Smooth muscle cell (in vitro differentiated cells): ENCODE results near the gene KIRREL3. TPM values are rescaled to one million over a fixed set of nuclear protein-coding genes. Genes with fewer than 3 reads are reported as not detected.
"Not testable (repeated sequence)": the region's sequence is repeated elsewhere in the genome, so short reads cannot be mapped to it uniquely, and the experiment has no call there.

ENCODE experiments used
- DNase-seq: peaks from one replicate; lab custom pipeline; 2025; ENCODE audit not compliant: unreplicated experiment; lab: John Stamatoyannopoulos, UW
- H2AFZ ChIP-seq: fragments of 200-600 bp; sonication (generic); 2 replicates; pipeline ENCODE4 v1.6.0; 2016; ENCODE audit warnings: antibody characterized with exemption, low read depth, mild to moderate bottlenecking
- H3F3A ChIP-seq: fragments of 200-600 bp; sonication (generic); 2 replicates; pipeline ENCODE4 v1.6.0; 2017; ENCODE audit warnings: antibody characterized with exemption, low read depth
- H3K27ac ChIP-seq: fragments of 200-600 bp; sonication (generic); 2 replicates; pipeline ENCODE4 v1.5.1; 2016; ENCODE audit warnings: low read depth, mild to moderate bottlenecking
- H3K27me3 ChIP-seq: fragments of 200-600 bp; sonication (generic); 2 replicates; pipeline ENCODE4 v1.6.1; 2016; ENCODE audit warnings: low read depth, mild to moderate bottlenecking
- H3K36me3 ChIP-seq: fragments of 200-600 bp; sonication (generic); 2 replicates; pipeline ENCODE4 v1.5.1; 2016; ENCODE audit warnings: low read depth
- H3K4me1 ChIP-seq: fragments of 200-600 bp; sonication (generic); 2 replicates; pipeline ENCODE4 v1.5.1; 2016; ENCODE audit warnings: low read depth
- H3K4me2 ChIP-seq: fragments of 200-600 bp; sonication (generic); 2 replicates; pipeline ENCODE4 v1.6.0; 2016; ENCODE audit warnings: mild to moderate bottlenecking
- H3K4me3 ChIP-seq: fragments of 200-600 bp; sonication (generic); 2 replicates; pipeline ENCODE4 v1.5.1; 2016; ENCODE audit warnings: mild to moderate bottlenecking
- H3K79me2 ChIP-seq: fragments of 200-600 bp; sonication (generic); 2 replicates; pipeline ENCODE4 v1.6.0; 2016; ENCODE audit warnings: low read depth, mild to moderate bottlenecking
- H3K9ac ChIP-seq: fragments of 200-600 bp; sonication (generic); 2 replicates; pipeline ENCODE4 v1.6.0; 2016; ENCODE audit warnings: low read depth
- H3K9me3 ChIP-seq: fragments of 200-600 bp; sonication (generic); replicated peaks from 2 replicates; pipeline ENCODE4 v1.5.1; 2016; ENCODE audit warnings: low read depth
- H4K20me1 ChIP-seq: fragments of 200-600 bp; sonication (generic); 2 replicates; pipeline ENCODE4 v1.6.0; 2016; ENCODE audit warnings: low read depth
- CTCF ChIP-seq: fragments of 200-600 bp; sonication (generic); IDR thresholded peaks from 2 replicates; pipeline ENCODE4 v1.5.1; 2017; ENCODE audit warnings: borderline replicate concordance, mild to moderate bottlenecking, antibody characterized with exemption; ENCODE audit not compliant: insufficient read depth, poor library complexity, severe bottlenecking
- WGBS: methylation state at CpG from one replicate; pipeline ENCODE4 v1.1.7; 2016; ENCODE audit warnings: low lambda C conversion rate; 5-methylcytosine and 5-hydroxymethylcytosine counted together
- polyA plus RNA-seq: library from polyadenylated mRNA; unstranded; fragments of >200 nt; fragmentation: Nextera tagmentation; extraction: Ambion mirVana; gene quantifications from 2 replicates; pipeline ENCODE4 v1.2.1, GENCODE V29; 2016
- total RNA-seq: library from RNA; depleted of rRNA; stranded (reverse); fragments of >200 nt; gene quantifications from 2 replicates; pipeline ENCODE4 v1.2.3, GENCODE V29; 2014

Gene KIRREL3
- total and polyA plus RNA-seq, 2 experiments from 2014 or later = 1.2 TPM; not detected in 1

DNA sequence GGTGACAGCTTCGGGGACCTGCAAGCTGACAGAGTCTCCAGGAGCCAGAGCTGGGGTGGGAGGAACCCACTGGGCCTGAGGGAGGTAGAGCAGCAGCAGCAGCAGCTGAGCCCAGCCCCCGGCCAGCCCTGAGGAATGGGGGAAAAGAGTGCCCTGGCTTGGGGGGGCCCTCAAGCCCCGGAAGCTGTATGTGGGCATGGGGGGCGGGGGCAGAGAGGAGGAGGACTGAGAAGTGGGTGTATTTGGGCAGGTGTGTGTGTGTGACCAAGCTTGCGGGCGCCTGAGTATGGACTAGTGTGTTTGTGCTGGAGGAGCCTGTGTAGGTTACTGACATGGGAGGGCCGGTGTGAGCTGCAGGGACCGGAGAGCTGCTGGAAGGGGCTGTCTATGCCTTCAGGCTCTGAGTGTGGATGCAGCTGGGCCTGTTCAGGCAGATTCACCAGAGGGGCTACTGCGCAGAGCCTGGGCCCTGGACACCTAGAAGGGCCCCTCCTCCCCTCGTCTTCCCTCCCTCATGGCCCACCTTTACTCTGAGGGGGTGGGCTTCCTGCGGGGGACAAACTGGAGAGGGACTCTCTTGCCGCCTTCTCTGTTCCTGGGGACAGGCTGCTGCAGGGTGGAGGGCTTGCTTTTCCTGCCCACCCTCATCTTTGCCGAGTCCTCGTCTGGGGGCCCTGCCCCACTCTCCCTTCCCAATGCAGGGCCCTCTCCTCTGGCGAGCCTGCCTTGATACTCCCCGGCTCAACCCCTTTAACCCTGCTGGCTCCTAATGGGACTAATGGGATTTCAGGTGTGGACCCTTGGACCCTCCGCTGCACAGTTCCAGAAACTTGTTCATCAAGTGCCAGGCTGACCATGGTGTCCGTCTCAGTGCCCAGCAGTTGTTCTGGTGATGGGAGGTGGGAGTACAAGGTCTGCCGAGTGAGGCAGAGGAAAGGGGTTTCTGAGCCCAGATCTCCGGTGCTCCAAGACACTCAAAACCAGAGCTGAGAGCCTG is 616.9 kb downstream of the KIRREL3 start:
- Histone ChIP-seq H4K20me1 (peaks cover 77% of the 10 kb centered on the region), H3K4me2 (no peak overlapping the region), H3K27me3 (no peaks in the 10 kb centered on the region), H3F3A (no peaks in the 10 kb centered on the region), H3K9ac (no peak overlapping the region), H3K4me1 (peaks cover 7% of the 10 kb centered on the region), H3K4me3 (no peak overlapping the region), H3K27ac (no peak overlapping the region), H3K36me3 (no peaks in the 10 kb centered on the region), H3K79me2 (peaks cover 59% of the 10 kb centered on the region), H2AFZ (no peak overlapping the region), H3K9me3 (no peaks in the 10 kb centered on the region)
- no peak for TF ChIP-seq CTCF
- WGBS = 86% methylated on average over 20 of the region's 20 CpGs
- DNase-seq = no peak

GRCh38 chr11:126382641-126383040 is 617.9 kb downstream of the KIRREL3 start:
- H3K4me1 ChIP-seq, H3F3A ChIP-seq, H3K9me3 ChIP-seq, H2AFZ ChIP-seq, H3K4me3 ChIP-seq, H3K27ac ChIP-seq, H3K4me2 ChIP-seq, H3K36me3 ChIP-seq, H3K27me3 ChIP-seq, H3K9ac ChIP-seq, DNase-seq: not testable (repeated sequence)
- WGBS = 81% methylated on average over 4 of the region's 4 CpGs
- Histone ChIP-seq H3K79me2 (peaks cover 61% of the 10 kb centered on the region), H4K20me1 (peaks cover 77% of the 10 kb centered on the region)

DNA sequence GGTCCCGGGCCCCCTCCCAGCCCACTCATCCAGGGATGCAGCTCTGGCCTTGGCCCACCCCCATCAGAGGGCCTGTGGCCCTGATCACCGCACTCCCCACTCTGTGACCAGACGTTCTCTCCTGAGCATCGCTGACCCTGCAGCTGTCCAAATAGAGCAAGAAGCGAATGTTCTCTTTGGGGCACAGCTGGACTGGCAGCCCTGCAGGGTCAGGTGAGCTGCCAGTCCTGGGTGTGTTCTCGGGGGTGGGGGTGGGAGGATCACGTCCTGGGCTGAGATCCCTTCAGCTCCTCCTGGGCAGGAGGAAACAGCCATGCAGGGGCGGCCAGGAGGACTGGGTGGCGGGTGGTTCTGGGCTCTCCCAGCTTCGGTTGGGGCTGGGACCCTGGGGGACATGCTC is 618.6 kb downstream of the KIRREL3 start:
- Histone ChIP-seq H4K20me1 (peaks cover 77% of the 10 kb centered on the region), H3K79me2 (peaks cover 62% of the 10 kb centered on the region)
- not testable (repeated sequence) for H3K4me1 ChIP-seq, H3K9me3 ChIP-seq, H2AFZ ChIP-seq, H3K27ac ChIP-seq, H3F3A ChIP-seq, H3K4me3 ChIP-seq, H3K36me3 ChIP-seq, H3K27me3 ChIP-seq, H3K4me2 ChIP-seq, DNase-seq, H3K9ac ChIP-seq
- WGBS = 100% methylated on average over 1 of the region's 10 CpGs

- Histone ChIP-seq H4K20me1 (peaks cover 77% of the 10 kb centered on the region), H3K4me3 (no peak overlapping the region), H2AFZ (no peak overlapping the region), H3K9me3 (no peaks in the 10 kb centered on the region), H3K9ac (no peak overlapping the region), H3K4me2 (no peak overlapping the region), H3K27me3 (no peaks in the 10 kb centered on the region), H3K4me1 (peaks cover 3% of the 10 kb centered on the region), H3F3A (no peaks in the 10 kb centered on the region), H3K79me2 (peaks cover 67% of the 10 kb centered on the region), H3K27ac (no peak overlapping the region), H3K36me3 (no peaks in the 10 kb centered on the region)
- TF ChIP-seq CTCF = no peak
- DNase-seq = no peak
- 92% methylated on average over 4 of the region's 4 CpGs for WGBS
These were observed 619.7 kb downstream of the KIRREL3 start for GRCh38 chr11:126380909-126381308.
